Right hindlimb (tissue), 1 donor: ENCODE measurements around the gene CTDP1.
A peak's percentile ranks its signal among the peaks of the same experiment; 100 is the strongest.
"Not testable (repeated sequence)": the region's sequence is repeated elsewhere in the genome, so short reads cannot be mapped to it uniquely, and the experiment has no call there.

Experiments
- DNase-seq: peaks from one replicate; pipeline ENCODE4 v3.0.0-alpha.2; 2018

CTDP1 gene

GRCh38 chr18:79727211-79727610 is 47.6 kb downstream of the CTDP1 start:
- no peak for DNase-seq

GRCh38 chr18:79728931-79729586 is 49.5 kb downstream of the CTDP1 start:
- no peak for DNase-seq

- no peak for DNase-seq
These were observed 50.0 kb downstream of the CTDP1 start for GRCh38 chr18:79729611-79730010.

GRCh38 chr18:79730804-79731203 is 51.2 kb downstream of the CTDP1 start:
- no peak for DNase-seq

- not testable (repeated sequence) for DNase-seq
These were observed 52.5 kb downstream of the CTDP1 start for GRCh38 chr18:79731881-79732720.

- DNase-seq: no peak
These were observed 53.1 kb downstream of the CTDP1 start for GRCh38 chr18:79732721-79733025.

- DNase-seq: peak; percentile 59
These were observed 53.6 kb downstream of the CTDP1 start for GRCh38 chr18:79733135-79733701.

- no peak for DNase-seq
These were observed 54.6 kb downstream of the CTDP1 start for GRCh38 chr18:79733986-79734770.

GRCh38 chr18:79735071-79735980 is 55.7 kb downstream of the CTDP1 start:
- no peak for DNase-seq

- DNase-seq: no peak
These were observed 56.6 kb downstream of the CTDP1 start for GRCh38 chr18:79736230-79736629.

GRCh38 chr18:79736846-79737245 is 57.2 kb downstream of the CTDP1 start:
- no peak for DNase-seq

GRCh38 chr18:79737426-79737825 is 57.8 kb downstream of the CTDP1 start:
- DNase-seq: no peak

GRCh38 chr18:79738041-79738461 is 58.4 kb downstream of the CTDP1 start:
- no peak for DNase-seq

GRCh38 chr18:79738581-79739439 is 59.2 kb downstream of the CTDP1 start:
- DNase-seq: no peak

GRCh38 chr18:79739440-79739778 is 59.8 kb downstream of the CTDP1 start:
- no peak for DNase-seq

GRCh38 chr18:79740047-79740446 is 60.4 kb downstream of the CTDP1 start:
- DNase-seq: not testable (repeated sequence)

- no peak for DNase-seq
These were observed 61.1 kb downstream of the CTDP1 start for GRCh38 chr18:79740521-79741361.

GRCh38 chr18:79741362-79741700 is 61.7 kb downstream of the CTDP1 start:
- no peak for DNase-seq

GRCh38 chr18:79742076-79742475 is 62.5 kb downstream of the CTDP1 start:
- DNase-seq: no peak

- no peak for DNase-seq
These were observed 65.0 kb downstream of the CTDP1 start for GRCh38 chr18:79744625-79745024.

GRCh38 chr18:79746730-79747129 is 67.1 kb downstream of the CTDP1 start:
- no peak for DNase-seq
